Small intestine (tissue), 7 donors: ENCODE results near the gene ZNF462. TPM values are rescaled to one million over a fixed set of nuclear protein-coding genes. Genes with fewer than 3 reads are reported as not detected.

ENCODE experiments used
- DNase-seq, 2 donors: peaks; one replicate each; pipeline versions ENCODE4 v3.0.0 to v3.0.0-alpha.2; 2013
- FAIRE-seq: peaks from 2 replicates; lab custom pipeline; 2012; peaks lifted over from hg19 to GRCh38; lab: Jason Lieb, UNC
- H3K27ac ChIP-seq, 3 donors: one replicate each; pipeline ENCODE4 v1.5.1; 2013; ENCODE audit warnings: low read length in 2 of 3, mild to moderate bottlenecking in 2 of 3, control low read depth in 1 of 3, inconsistent platforms in 1 of 3, low read depth in 1 of 3, moderate library complexity in 1 of 3
- H3K27me3 ChIP-seq, 3 donors: one replicate each; pipeline ENCODE4 v1.6.1; 2013; ENCODE audit warnings: low read length in 3 of 3, inconsistent platforms in 1 of 3; ENCODE audit not compliant: control insufficient read depth in 3 of 3, insufficient read depth in 3 of 3
- H3K36me3 ChIP-seq, 3 donors: one replicate each; pipeline ENCODE4 v1.6.1; 2013; ENCODE audit warnings: low read length in 3 of 3, inconsistent platforms in 1 of 3, low read depth in 1 of 3, mild to moderate bottlenecking in 1 of 3, moderate library complexity in 1 of 3; ENCODE audit not compliant: control insufficient read depth in 3 of 3, insufficient read depth in 2 of 3
- H3K4me1 ChIP-seq, 3 donors: one replicate each; pipeline ENCODE4 v1.6.1; 2013; ENCODE audit warnings: low read length in 2 of 3, inconsistent platforms in 1 of 3, low read depth in 1 of 3, mild to moderate bottlenecking in 1 of 3, moderate library complexity in 1 of 3; ENCODE audit not compliant: control insufficient read depth in 3 of 3, insufficient read depth in 2 of 3
- H3K4me3 ChIP-seq, 3 donors: one replicate each; pipeline ENCODE4 v1.5.1; 2013; ENCODE audit warnings: low read length in 3 of 3, control low read depth in 1 of 3, inconsistent platforms in 1 of 3, low read depth in 1 of 3, mild to moderate bottlenecking in 1 of 3, moderate library complexity in 1 of 3
- H3K9me3 ChIP-seq, 2 donors: one replicate each; pipeline ENCODE4 v1.6.1; 2013; ENCODE audit warnings: low read depth in 1 of 2, low read length in 1 of 2; ENCODE audit not compliant: control insufficient read depth in 2 of 2, insufficient read depth in 1 of 2
- whole genome bisulfite sequencing, 3 donors: extraction: QIAGEN DNeasy Blood & Tissue Kit; methylation state at CpG; one replicate each; pipeline ENCODE4 v1.1.7; 2013; 5-methylcytosine and 5-hydroxymethylcytosine counted together
- polyA plus RNA-seq, 4 donors: library from polyadenylated mRNA; stranded (reverse) in 3 of 4; unstranded in 1 of 4; fragments of 200-250 nt in 3 of 4; fragments of 120-200 nt in 1 of 4; gene quantifications; one replicate each; pipeline versions ENCODE4 v1.2.1 to v1.2.3, GENCODE V29; 2013
- donor health status: healthy with polysubstance abuse.
- donor health status: control.
- donor health status: control.
- donor health status: Bipolar disorder and iron deficiency.
- donor health status: healthy.

Gene ZNF462
- polyA plus RNA-seq, 4 donors, result 0.54 to 13.0 (median 3.3) TPM

GRCh38 chr9:107025260-107026035, 162.5 kb downstream of the ZNF462 start:
- Histone ChIP-seq H3K27me3 (no peaks in the 10 kb centered on the region), H3K36me3 (no peaks in the 10 kb centered on the region), H3K9me3 (no peaks in the 10 kb centered on the region), H3K4me1 (no peaks in the 10 kb centered on the region), H3K27ac (no peak overlapping the region), H3K4me3 (no peak overlapping the region)
- FAIRE-seq (no peak), DNase-seq (no peak)
- 87 to 93% (median 89%) methylated on average over 5 of the region's 5 CpGs for WGBS, 3 donors

DNA sequence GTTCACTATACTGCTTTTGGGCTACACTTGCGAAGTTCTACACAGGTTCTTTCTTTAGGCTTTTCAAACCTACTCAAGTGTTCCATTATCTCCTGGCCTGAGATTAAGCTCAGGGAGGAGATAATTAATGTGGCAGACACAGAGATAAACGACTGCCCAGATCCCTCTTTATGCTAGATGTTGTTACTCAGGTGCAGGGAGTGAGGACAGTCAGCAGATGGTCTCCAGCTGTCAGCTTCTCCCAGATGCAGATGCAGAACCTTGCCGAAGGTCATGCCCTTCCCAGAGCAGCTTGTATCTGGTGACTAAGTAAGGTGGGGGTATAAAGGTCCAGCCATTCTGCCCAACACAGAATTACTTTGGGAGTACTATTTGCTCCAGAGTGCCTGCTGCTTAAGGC, 166.2 kb downstream of the ZNF462 start:
- Histone ChIP-seq H3K4me1 (no peaks in the 10 kb centered on the region), H3K27me3 (peaks cover 0 to 2% (median 0%) of the 10 kb centered on the region in 3 donors), H3K9me3 (no peaks in the 10 kb centered on the region), H3K36me3 (no peaks in the 10 kb centered on the region), H3K4me3 (no peak overlapping the region), H3K27ac (no peak overlapping the region)
- no peak for FAIRE-seq
- whole genome bisulfite sequencing, 3 donors, result 64 to 65% (median 65%) methylated on average over 3 of the region's 3 CpGs
- DNase-seq, result no peak

DNA sequence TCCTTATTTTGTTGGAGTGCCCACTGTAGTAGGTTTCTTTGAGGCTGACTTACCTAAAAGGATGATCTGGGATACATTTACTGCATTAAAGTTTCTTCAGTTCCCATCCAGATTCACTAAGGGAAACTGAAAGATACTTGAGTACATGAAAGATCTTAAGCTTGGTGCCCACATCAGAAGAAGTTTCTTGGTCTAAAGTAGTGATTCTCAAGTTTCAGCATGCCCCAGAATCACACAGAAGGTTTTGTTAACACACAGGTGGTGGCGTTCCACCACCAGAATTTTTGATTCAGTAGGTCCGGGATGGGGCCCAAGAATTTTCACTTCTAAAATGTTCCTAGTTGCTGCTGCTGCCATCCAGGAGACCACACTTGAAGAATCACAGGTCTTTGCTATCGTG, 171.0 kb downstream of the ZNF462 start:
- Histone ChIP-seq H3K27me3 (peaks cover 0 to 2% (median 0%) of the 10 kb centered on the region in 3 donors), H3K36me3 (no peaks in the 10 kb centered on the region), H3K9me3 (no peaks in the 10 kb centered on the region), H3K4me1 (no peaks in the 10 kb centered on the region), H3K4me3 (no peak overlapping the region), H3K27ac (no peak overlapping the region)
- 68 to 88% (median 70%) methylated on average over 3 of the region's 3 CpGs for WGBS, 3 donors
- DNase-seq (no peak), FAIRE-seq (no peak)

GRCh38 chr9:107034831-107035230, 171.9 kb downstream of the ZNF462 start:
- Histone ChIP-seq H3K27me3 (peaks cover 0 to 2% (median 0%) of the 10 kb centered on the region in 3 donors), H3K27ac (no peak overlapping the region), H3K4me3 (no peak overlapping the region), H3K9me3 (no peaks in the 10 kb centered on the region), H3K36me3 (no peaks in the 10 kb centered on the region), H3K4me1 (no peaks in the 10 kb centered on the region)
- DNase-seq (no peak), FAIRE-seq (no peak)
- 68 to 75% (median 73%) methylated on average over 5 of the region's 5 CpGs for WGBS, 3 donors

DNA sequence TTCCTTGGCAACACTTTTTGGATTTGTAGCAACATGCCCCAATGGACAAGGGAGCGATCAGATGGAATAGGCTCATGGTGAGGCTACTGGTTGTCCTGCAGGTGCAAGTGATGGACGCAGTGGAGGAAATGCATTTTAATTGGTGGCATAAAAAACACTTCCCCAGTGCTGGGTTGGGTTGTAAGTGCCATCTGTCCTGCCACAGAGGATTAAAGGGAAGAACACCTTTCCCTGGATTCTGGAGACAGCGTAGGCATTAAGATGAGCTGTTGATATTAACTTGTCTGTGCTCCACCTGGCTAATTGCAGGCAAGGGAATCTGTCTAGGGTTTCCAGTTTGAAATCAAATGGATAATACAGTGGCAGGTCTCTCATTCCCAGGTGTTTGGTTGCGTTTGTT, 173.4 kb downstream of the ZNF462 start:
- no peaks in the 10 kb centered on the region for H3K4me1 ChIP-seq
- no peaks in the 10 kb centered on the region for H3K9me3 ChIP-seq
- H3K27ac ChIP-seq, result no peak overlapping the region
- peaks cover 0 to 2% (median 0%) of the 10 kb centered on the region in 3 donors for H3K27me3 ChIP-seq
- DNase-seq (no peak), FAIRE-seq (no peak)
- 78 to 84% (median 80%) methylated on average over 4 of the region's 4 CpGs for WGBS, 3 donors
- no peak overlapping the region for H3K4me3 ChIP-seq
- no peaks in the 10 kb centered on the region for H3K36me3 ChIP-seq

DNA sequence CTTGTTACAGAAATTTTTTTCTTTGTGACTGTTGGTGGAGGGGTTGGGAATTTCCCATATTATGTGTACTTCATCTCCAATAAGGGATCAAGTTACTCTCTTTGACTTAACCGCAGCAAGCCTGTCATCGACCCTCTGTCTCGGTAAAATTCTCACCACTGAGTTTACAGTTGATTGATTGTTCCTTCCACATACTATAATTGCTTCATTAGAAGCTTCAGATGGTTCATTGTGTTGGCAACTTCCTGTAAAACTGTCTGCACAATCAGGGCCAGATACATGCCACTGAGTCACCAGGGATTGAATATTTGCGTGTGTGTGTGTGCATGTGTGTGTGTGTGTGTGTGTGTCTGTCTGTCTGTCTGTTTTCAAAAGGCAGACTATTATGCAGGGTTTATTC, 176.6 kb downstream of the ZNF462 start:
- peaks cover 0 to 2% (median 0%) of the 10 kb centered on the region in 3 donors for H3K27me3 ChIP-seq
- FAIRE-seq (no peak), DNase-seq (no peak)
- H3K4me3 ChIP-seq, result no peak overlapping the region
- WGBS, 3 donors, result 43 to 79% (median 69%) methylated on average over 4 of the region's 4 CpGs
- H3K36me3 ChIP-seq, result no peaks in the 10 kb centered on the region
- no peaks in the 10 kb centered on the region for H3K4me1 ChIP-seq
- no peak overlapping the region for H3K27ac ChIP-seq
- H3K9me3 ChIP-seq, result no peaks in the 10 kb centered on the region

GRCh38 chr9:107042606-107043005, 179.6 kb downstream of the ZNF462 start:
- H3K27me3 ChIP-seq, result peaks cover 0 to 2% (median 0%) of the 10 kb centered on the region in 3 donors
- H3K9me3 ChIP-seq, result no peaks in the 10 kb centered on the region
- H3K4me1 ChIP-seq, result no peaks in the 10 kb centered on the region
- H3K4me3 ChIP-seq, result no peak overlapping the region
- FAIRE-seq (no peak), DNase-seq (no peak)
- H3K27ac ChIP-seq, result no peak overlapping the region
- no peaks in the 10 kb centered on the region for H3K36me3 ChIP-seq

- FAIRE-seq (no peak), DNase-seq (no peak)
- H3K27me3 ChIP-seq, result peaks cover 0 to 2% (median 0%) of the 10 kb centered on the region in 3 donors
- no peak overlapping the region for H3K4me3 ChIP-seq
- H3K27ac ChIP-seq, result no peak overlapping the region
- no peaks in the 10 kb centered on the region for H3K4me1 ChIP-seq
- no peaks in the 10 kb centered on the region for H3K36me3 ChIP-seq
- H3K9me3 ChIP-seq, result no peaks in the 10 kb centered on the region
- WGBS, 3 donors, result 39 to 65% (median 64%) methylated on average over 4 to 5 of the region's 5 CpGs
Measured at GRCh38 chr9:107043886-107044285, 180.9 kb downstream of the ZNF462 start.

GRCh38 chr9:107044872-107045271, 181.9 kb downstream of the ZNF462 start:
- 78 to 90% (median 86%) methylated on average over 4 of the region's 4 CpGs for WGBS, 3 donors
- DNase-seq (no peak), FAIRE-seq (no peak)

More at GRCh38 chr9:107044872-107045271, 181.9 kb downstream of the ZNF462 start:
- Histone ChIP-seq H3K4me3 (no peak overlapping the region), H3K27me3 (peaks cover 0 to 2% (median 0%) of the 10 kb centered on the region in 3 donors), H3K27ac (no peak overlapping the region), H3K4me1 (no peaks in the 10 kb centered on the region), H3K36me3 (no peaks in the 10 kb centered on the region), H3K9me3 (no peaks in the 10 kb centered on the region)
